HG03060 (cell line): Measurements from ENCODE around the gene PDGFB.

Experiments used
- ATAC-seq: cut with Tn5 transposase; IDR thresholded peaks from one replicate; pipeline ENCODE4 v1.9.1; 2021; ENCODE audit warnings: low read depth, moderate number of reproducible peaks; ENCODE audit not compliant: unreplicated experiment

The PDGFB gene

DNA sequence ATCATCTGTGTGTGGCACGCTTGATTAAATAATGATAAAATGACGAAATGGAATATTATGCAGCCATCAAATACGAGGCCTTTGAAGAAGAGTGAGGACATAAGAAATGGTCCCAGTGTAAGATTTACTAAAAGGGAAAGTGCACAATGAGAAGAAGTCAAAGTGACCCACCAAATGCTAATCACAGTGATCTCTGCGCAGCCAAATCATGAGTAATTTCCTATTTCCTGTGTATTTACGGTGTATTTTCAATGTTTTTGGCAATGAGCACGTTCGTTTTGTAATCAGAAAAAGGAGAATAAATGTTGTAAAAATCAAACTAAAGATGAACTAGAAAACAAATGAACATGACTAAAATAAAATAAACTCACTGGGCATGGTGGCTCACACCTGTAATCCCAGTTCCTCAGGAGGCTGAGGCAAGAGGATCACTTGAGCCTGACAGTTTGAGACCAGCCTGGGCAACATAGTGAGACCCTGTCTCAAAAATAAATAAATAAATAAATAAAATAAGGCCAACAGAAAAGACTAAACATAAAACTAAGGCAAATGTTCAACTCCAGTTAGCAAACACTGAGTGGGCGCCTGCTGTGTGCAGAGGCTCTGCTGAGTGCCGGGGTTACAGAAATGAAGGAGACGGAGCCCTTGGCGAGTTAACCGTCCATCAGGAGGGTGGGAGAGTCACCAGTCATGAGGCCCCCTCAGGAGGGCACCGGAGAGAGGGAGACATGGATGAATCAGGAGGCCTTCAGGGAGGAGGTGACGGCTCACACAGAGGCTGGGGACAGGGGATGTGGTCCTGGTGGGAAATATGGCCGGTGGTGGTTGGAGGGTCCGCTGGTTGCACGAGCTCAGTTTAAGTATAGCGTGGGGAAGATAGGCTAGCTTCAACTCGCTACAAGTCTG lies 66.3 kb downstream of the PDGFB start:
- no peak for ATAC-seq

DNA sequence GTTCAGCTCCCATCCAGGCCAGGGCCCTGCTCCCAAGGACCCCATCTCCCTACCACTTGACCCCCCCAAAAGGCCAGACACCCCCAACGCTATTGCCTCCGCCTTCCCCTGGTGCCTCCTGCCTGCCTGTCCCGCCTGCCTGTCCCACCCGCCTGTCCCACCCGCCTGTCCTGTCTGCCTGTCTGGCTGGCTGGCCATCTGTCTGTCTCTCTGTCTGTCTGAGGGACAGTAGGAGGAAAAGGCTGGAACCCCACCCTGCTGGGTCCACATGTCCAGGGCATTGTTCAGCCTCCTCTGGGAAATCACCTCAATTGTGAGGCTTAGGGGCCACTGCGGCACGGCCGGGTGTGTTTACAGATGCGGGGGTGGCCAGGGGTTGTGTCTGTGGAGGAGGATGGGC lies 67.0 kb downstream of the PDGFB start:
- no peak for ATAC-seq

DNA sequence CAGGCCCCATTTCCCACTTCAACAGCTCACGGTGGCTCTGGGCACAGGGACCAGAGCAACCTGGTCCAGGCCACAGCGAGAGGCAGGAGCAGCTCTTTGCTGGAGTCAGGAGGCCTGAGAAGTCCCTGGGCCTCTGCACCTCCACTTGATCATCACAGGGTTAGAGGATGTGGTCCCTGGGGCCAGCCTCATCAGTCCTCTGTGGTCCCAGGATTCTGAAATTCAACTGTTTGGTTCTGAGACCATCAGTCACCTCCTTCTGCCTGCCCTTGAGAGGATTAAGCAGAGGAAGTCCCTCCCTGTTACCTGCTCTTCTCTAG lies 67.4 kb downstream of the PDGFB start:
- ATAC-seq, result no peak

DNA sequence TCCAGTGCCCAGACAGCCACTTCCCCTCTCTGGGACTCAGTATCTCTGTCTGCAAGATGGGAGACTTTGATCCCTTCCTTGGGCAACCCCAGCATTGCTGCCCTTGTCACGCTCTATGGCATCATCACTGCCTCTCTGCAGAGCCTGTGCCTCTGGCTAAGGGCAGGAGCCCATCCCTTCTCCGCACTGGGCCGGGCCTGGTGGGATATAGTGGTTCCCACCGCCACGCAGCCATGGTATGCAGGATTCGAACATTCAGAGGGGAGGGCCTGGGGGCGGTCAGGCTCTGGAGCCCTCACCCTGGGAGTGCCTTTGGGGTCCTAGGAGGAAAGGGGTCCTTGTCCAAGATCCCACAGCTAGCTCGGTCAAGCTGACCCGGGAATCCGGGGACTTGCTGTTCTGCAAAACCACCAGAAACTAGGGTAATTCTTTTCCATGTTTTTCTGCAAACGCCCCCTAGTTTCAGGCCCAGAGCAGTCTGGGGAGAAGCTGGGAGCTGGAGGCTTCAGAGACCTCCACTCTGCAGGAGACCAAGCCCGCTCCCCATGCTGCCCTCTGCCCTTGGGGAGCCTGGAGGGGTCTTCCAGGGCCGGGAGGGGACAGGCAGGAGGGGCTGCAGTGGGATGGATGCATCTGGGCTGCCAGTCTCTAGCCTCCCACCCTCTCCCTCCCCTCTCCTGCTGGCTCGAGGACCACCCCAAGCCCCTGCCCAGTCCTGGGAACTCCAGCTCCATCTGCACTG lies 67.9 kb downstream of the PDGFB start:
- ATAC-seq, result no peak

DNA sequence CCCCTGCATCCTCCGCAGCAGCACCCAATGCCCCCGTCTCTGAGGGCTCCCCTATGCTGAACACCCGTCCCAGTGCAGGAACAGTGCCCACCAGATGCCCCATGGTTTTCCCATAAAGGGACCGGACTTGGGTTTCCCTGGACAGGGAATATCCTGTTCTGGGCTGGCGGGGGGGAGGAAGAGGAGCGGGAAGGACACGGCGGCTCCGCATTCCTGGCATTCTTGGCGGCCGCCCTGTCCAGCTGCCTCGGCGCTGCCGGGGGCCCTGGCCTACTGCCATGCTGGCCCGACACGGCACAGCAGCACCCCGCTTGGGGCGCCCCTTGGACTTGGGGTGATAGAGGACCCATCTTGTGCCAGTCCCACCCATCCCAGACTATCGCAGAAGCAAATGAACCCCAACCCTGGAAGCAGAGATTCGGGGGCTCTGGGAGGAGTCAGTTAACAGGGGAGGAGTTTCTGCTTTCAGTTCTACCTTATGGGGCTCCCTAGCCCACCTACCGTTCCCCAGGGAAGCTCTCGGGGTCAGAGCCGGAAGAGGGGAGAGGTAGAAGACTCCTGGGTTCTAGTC lies 68.6 kb downstream of the PDGFB start:
- no peak for ATAC-seq

DNA sequence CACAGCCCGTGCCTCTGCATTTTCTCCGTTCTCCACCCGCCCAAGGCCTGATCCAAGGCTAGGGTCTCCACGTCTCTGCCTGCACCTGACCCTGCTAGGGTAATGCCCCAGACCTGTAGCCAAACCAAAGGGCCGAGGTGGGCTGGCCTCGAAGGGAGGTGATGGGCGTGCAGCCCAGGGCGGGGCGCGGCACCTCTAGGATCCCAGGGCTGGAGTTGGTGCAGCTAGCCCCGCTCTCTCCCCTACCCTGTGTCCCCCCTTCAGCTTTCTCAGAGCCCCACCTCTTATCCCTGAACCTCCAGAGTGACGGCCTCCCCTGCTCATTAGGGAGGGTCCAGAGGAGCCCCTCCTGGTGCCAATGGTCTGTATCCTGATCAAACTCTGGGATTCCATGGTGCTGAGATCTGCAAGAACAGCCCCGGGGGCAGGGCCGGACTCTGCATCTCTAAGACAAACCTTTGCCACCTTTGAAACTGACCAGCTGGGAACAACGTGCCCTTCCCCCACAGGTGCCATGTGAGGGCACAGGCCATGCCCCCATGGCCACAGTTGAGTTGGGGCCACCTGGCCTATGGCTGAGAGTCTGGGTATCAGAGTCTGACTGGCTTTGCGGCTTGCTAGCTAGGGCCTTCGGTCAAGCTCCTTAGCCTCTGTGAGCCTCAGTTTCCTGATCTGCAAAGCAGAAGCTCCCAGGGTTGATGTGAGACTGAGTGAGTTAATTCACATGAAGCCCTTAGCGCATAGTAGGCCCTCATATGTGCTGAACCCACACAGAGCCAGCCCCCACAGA lies 69.2 kb downstream of the PDGFB start:
- ATAC-seq, result no peak

DNA sequence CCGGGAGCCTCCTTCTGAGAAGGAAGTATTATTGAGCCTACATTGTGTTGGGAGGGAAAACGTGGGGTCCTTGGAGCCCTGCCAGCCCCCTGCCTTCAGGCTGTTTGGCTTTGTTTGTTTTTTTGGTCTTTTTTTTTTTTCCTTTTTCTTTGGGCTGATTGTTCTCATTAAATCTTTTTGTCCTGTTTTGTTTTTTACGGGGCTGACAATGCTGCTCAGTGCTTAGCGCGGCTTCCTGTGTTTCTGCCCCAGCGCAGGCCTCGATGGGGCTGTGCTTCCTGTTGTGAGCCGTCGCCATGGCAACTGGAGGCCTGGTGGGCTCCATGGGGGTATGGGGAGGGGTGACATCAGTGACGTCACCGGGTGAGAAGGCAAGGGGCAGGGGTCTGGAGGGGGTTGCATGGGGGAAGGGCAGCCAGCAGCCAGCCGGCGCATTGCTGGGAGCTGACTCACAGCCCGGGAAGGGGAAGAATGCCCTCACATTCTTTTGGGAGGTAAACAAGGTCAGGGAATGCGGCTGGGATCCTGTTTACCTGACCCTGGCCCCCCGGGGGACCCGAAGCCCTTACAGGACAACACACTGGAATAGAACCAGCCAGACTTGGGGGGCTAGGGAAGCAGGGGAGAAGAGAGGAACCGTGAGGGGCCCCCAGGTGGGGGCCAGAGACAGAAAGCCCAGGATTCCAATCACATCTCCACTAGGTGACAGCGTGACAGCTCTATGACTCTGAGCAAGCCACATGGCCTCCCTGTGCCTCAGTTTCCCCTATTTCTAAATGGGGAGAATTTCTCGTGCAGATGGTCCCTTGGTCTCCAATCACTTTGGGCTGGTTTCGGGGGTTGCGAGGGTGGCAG lies 70.1 kb downstream of the PDGFB start:
- ATAC-seq, result no peak

DNA sequence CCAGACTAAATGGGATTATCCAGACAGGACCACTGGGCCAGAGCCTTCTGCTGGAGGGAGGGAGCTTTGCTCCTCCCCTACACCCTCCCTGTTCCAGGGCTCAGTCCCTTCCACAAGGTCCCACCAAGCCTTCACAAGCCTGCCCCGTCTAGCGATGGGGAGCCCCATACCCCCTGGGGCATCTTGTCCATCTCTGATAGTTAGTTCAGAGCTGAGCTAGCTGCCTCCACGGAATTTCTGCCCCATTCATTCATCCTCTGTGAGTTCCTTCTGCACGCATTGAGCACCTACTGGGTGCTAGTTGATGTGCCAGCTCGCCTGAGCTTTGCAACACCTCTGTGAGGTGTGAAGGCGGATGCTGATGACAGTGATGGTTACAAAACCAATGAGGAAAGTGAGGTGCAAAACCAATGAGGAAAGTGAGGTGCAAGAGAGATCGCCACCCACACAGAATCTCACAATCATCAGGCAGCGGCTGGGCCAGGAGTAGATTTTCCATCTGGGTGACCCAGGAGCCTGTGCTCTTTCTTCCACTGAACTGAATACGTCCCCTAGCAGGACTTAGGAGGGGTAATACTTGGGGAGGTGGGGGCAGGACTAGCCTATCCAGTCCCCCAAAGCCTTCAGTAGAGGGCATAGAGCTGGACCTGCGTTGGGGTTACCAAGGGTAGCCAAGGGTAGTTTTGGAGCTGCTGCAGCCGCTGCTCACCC lies 70.8 kb downstream of the PDGFB start:
- no peak for ATAC-seq
